ENCODE results near the gene ZSCAN25. TPM values are rescaled to one million over a fixed set of nuclear protein-coding genes. Genes with fewer than 3 reads are reported as not detected.

The ZSCAN25 gene
- total RNA-seq, 3 donors from 2014 or later (not counting 1 experiment from before 2014, with no cell fraction given): 24.4 to 37.4 (median 27.8) TPM

DNA sequence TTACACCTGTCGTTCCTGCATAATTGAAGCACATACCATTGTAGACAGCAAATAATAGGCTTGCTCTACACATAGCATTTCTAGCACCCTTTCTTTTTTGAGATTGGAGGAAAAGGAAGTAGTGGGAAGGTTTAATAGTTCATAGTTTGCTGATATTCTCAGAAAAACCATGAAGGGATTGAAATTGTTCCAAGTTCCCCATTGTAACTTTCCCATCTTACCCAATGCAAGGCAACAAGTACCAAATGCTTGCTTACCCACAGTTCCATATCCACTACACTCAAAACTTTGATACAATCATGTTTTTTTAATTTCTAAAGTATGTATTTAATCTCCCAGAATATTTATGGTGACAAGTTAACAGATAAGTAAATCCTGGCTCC lies 49.3 kb downstream of the ZSCAN25 start:
- no peaks in the 10 kb centered on the region for H3K27me3 Mint-ChIP-seq (ENCODE audit: low read depth in 2 of 2)
- Histone ChIP-seq H3K27ac (ENCODE audit: low read length) (no peak overlapping the region), H3K9me3 (ENCODE audit: control insufficient read depth, insufficient read depth, low read length) (no peaks in the 10 kb centered on the region), H3K4me1 (ENCODE audit: control insufficient read depth, insufficient read depth, low read length) (no peaks in the 10 kb centered on the region), H3K27me3 (ENCODE audit: control insufficient read depth, insufficient read depth, low read length) (no peaks in the 10 kb centered on the region), H3K4me3 (ENCODE audit: low read length) (no peak overlapping the region), H3K36me3 (ENCODE audit: control insufficient read depth, insufficient read depth, low read length) (no peaks in the 10 kb centered on the region)
- ATAC-seq (no peak), DNase-seq (no peak)
- H3K27ac Mint-ChIP-seq: no peak overlapping the region
- 71% methylated on average over 1 of the region's 1 CpG for WGBS (ENCODE audit: insufficient coverage)
- no peak overlapping the region for H3K4me3 Mint-ChIP-seq
- TF ChIP-seq, protein P1, sequence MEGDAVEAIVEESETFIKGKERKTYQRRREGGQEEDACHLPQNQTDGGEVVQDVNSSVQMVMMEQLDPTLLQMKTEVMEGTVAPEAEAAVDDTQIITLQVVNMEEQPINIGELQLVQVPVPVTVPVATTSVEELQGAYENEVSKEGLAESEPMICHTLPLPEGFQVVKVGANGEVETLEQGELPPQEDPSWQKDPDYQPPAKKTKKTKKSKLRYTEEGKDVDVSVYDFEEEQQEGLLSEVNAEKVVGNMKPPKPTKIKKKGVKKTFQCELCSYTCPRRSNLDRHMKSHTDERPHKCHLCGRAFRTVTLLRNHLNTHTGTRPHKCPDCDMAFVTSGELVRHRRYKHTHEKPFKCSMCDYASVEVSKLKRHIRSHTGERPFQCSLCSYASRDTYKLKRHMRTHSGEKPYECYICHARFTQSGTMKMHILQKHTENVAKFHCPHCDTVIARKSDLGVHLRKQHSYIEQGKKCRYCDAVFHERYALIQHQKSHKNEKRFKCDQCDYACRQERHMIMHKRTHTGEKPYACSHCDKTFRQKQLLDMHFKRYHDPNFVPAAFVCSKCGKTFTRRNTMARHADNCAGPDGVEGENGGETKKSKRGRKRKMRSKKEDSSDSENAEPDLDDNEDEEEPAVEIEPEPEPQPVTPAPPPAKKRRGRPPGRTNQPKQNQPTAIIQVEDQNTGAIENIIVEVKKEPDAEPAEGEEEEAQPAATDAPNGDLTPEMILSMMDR (IDR thresholded peaks at IDR 0.05): no peak
- intact Hi-C loops (cut with micrococcal nuclease): no loop called here
- no peaks in the 10 kb centered on the region for H3K9me3 Mint-ChIP-seq
- no peaks in the 10 kb centered on the region for H3K4me1 Mint-ChIP-seq
- H3K36me3 Mint-ChIP-seq: peaks cover 14% of the 10 kb centered on the region

DNA sequence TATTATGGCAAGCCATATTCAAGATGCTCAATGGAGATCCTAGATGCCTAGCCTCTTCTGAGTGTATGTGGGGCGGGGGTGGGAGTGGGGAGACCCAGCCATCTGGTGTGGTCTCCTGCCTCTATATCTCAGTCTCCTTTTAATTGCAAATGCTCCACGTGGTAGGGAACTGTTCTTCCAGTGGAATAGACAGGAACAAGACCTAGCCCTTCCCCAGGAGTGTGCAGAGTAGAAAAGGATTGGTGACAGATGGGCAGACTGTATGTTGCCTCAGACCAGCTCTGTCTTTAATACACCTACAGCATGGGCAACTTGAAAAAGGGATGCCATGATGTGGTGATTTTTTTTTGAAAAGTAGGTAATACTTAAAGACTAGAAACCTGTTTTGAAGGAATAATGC lies 50.4 kb downstream of the ZSCAN25 start:
- Histone ChIP-seq H3K9me3 (ENCODE audit: control insufficient read depth, insufficient read depth, low read length) (no peaks in the 10 kb centered on the region), H3K36me3 (ENCODE audit: control insufficient read depth, insufficient read depth, low read length) (no peaks in the 10 kb centered on the region), H3K4me1 (ENCODE audit: control insufficient read depth, insufficient read depth, low read length) (no peaks in the 10 kb centered on the region), H3K27ac (ENCODE audit: low read length) (no peak overlapping the region), H3K4me3 (ENCODE audit: low read length) (no peak overlapping the region), H3K27me3 (ENCODE audit: control insufficient read depth, insufficient read depth, low read length) (no peaks in the 10 kb centered on the region)
- no peaks in the 10 kb centered on the region for H3K9me3 Mint-ChIP-seq
- WGBS (ENCODE audit: insufficient coverage): 85% methylated on average over 2 of the region's 2 CpGs
- no peaks in the 10 kb centered on the region for H3K4me1 Mint-ChIP-seq
- no peak overlapping the region for H3K27ac Mint-ChIP-seq
- no peak overlapping the region for H3K4me3 Mint-ChIP-seq
- no peak for ATAC-seq
- TF ChIP-seq, protein P1 (IDR thresholded peaks at IDR 0.05): no peak
- H3K36me3 Mint-ChIP-seq: peaks cover 14% of the 10 kb centered on the region
- DNase-seq: no peak
- intact Hi-C loops (cut with micrococcal nuclease): no loop called here
- H3K27me3 Mint-ChIP-seq (ENCODE audit: low read depth in 2 of 2): no peaks in the 10 kb centered on the region

DNA sequence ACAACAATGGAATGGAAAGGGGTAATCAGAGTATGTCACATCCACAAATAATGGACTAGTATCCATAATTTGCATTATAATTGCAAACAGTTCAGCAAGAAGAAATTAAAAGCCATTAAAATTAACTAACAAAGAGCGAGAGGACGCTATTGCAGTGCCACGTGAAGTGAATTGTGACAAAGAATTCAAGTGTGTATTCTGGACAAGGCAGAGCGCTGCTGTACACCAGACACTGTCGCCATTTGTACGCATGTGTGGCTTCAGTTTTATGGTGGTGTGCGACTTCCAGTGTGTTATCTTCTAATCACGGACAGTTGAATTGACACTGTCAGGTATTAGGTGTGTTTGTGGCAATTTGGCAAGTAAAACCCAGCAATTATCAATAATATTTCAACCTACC lies 51.8 kb downstream of the ZSCAN25 start:
- Histone ChIP-seq H3K4me1 (ENCODE audit: control insufficient read depth, insufficient read depth, low read length) (no peaks in the 10 kb centered on the region), H3K36me3 (ENCODE audit: control insufficient read depth, insufficient read depth, low read length) (no peaks in the 10 kb centered on the region), H3K27ac (ENCODE audit: low read length) (no peak overlapping the region), H3K9me3 (ENCODE audit: control insufficient read depth, insufficient read depth, low read length) (no peaks in the 10 kb centered on the region), H3K4me3 (ENCODE audit: low read length) (no peak overlapping the region), H3K27me3 (ENCODE audit: control insufficient read depth, insufficient read depth, low read length) (no peaks in the 10 kb centered on the region)
- intact Hi-C loops (cut with micrococcal nuclease): no loop called here
- DNase-seq (no peak), ATAC-seq (no peak)
- peaks cover 8% of the 10 kb centered on the region for H3K36me3 Mint-ChIP-seq
- no peaks in the 10 kb centered on the region for H3K4me1 Mint-ChIP-seq
- no peak overlapping the region for H3K27ac Mint-ChIP-seq
- 95% methylated on average over 7 of the region's 8 CpGs for WGBS (ENCODE audit: insufficient coverage)
- H3K9me3 Mint-ChIP-seq: no peaks in the 10 kb centered on the region
- no peaks in the 10 kb centered on the region for H3K27me3 Mint-ChIP-seq (ENCODE audit: low read depth in 2 of 2)
- TF ChIP-seq, protein P1 (IDR thresholded peaks at IDR 0.05): no peak
- H3K4me3 Mint-ChIP-seq: no peak overlapping the region

DNA sequence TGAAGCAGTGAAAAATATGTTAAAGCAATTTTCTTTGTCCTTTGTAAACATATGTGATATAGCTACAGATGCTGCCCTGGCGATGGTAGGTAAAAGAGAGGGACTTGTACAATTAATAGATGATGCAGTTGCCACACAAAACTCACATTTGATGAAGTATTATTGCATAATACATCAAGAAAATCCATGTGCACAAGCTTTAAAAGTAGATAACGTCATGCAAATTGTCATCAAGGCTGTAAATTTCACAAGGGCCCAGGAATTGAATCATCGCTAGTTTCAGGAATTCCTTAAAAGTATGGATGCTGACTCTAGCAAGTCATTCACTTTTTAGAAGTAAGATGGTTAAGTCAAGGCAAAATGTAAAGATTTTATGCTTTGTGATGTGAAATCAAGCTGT lies 53.0 kb downstream of the ZSCAN25 start:
- no peak overlapping the region for H3K4me3 Mint-ChIP-seq
- no peak overlapping the region for H3K27ac ChIP-seq (ENCODE audit: low read length)
- H3K4me3 ChIP-seq (ENCODE audit: low read length): no peak overlapping the region
- no peaks in the 10 kb centered on the region for H3K4me1 Mint-ChIP-seq
- H3K4me1 ChIP-seq (ENCODE audit: control insufficient read depth, insufficient read depth, low read length): no peaks in the 10 kb centered on the region
- 96% methylated on average over 3 of the region's 3 CpGs for whole genome bisulfite sequencing (ENCODE audit: insufficient coverage)
- H3K36me3 ChIP-seq (ENCODE audit: control insufficient read depth, insufficient read depth, low read length): no peaks in the 10 kb centered on the region
- no peaks in the 10 kb centered on the region for H3K9me3 ChIP-seq (ENCODE audit: control insufficient read depth, insufficient read depth, low read length)
- no peaks in the 10 kb centered on the region for H3K36me3 Mint-ChIP-seq
- no peaks in the 10 kb centered on the region for H3K9me3 Mint-ChIP-seq
- H3K27me3 Mint-ChIP-seq (ENCODE audit: low read depth in 2 of 2): no peaks in the 10 kb centered on the region
- no peaks in the 10 kb centered on the region for H3K27me3 ChIP-seq (ENCODE audit: control insufficient read depth, insufficient read depth, low read length)
- ATAC-seq: no peak
- intact Hi-C loops (cut with micrococcal nuclease): no loop called here
- H3K27ac Mint-ChIP-seq: no peak overlapping the region
- DNase-seq: no peak
- TF ChIP-seq, protein P1 (IDR thresholded peaks at IDR 0.05): no peak
